Peyer's patch (tissue), 4 donors: Measurements from ENCODE around the gene APOA4.

ENCODE experiments used
- POLR2A ChIP-seq, 2 donors: fragments of 450-650 bp; IDR thresholded peaks; one replicate each; pipeline ENCODE4 v1.5.1; 2017; ENCODE audit warnings: antibody characterized with exemption in 2 of 2, mild to moderate bottlenecking in 2 of 2, moderate library complexity in 2 of 2
- TF ChIP-seq, protein P1 (sequence below), 6 experiments: fragments of 450-650 bp in 4 of 6; fragments of 200-600 bp in 2 of 6; sonication (generic) in 1 of 6; IDR thresholded peaks; one replicate each; pipeline ENCODE4 v1.5.1; 2017 to 2019; ENCODE audit warnings: antibody characterized with exemption in 6 of 6, mild to moderate bottlenecking in 3 of 6, moderate library complexity in 1 of 6

DNA sequence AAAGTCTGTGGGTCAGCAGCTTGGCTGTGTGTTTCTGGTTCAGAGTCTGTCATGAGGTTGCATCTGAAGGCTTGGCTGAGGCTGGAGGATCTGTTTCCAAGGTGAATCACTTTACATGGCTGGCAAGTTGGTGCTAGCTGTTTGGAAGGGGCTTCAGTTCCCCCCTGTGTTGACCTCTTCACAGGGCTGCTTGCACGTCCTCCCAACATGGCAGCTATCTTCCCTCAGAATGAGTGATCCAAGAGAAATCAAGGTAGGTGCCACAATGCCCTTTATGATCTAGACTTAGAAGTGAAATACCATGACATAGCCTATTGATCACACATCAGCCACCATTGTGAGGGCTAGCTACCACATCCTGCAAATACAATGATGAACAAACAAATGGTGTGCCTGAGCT is 9.9 kb downstream of the APOA4 start:
- TF ChIP-seq, protein P1, sequence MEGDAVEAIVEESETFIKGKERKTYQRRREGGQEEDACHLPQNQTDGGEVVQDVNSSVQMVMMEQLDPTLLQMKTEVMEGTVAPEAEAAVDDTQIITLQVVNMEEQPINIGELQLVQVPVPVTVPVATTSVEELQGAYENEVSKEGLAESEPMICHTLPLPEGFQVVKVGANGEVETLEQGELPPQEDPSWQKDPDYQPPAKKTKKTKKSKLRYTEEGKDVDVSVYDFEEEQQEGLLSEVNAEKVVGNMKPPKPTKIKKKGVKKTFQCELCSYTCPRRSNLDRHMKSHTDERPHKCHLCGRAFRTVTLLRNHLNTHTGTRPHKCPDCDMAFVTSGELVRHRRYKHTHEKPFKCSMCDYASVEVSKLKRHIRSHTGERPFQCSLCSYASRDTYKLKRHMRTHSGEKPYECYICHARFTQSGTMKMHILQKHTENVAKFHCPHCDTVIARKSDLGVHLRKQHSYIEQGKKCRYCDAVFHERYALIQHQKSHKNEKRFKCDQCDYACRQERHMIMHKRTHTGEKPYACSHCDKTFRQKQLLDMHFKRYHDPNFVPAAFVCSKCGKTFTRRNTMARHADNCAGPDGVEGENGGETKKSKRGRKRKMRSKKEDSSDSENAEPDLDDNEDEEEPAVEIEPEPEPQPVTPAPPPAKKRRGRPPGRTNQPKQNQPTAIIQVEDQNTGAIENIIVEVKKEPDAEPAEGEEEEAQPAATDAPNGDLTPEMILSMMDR (IDR thresholded peaks at IDR 0.05), result no peak
- TF ChIP-seq POLR2A (IDR thresholded peaks at IDR 0.05), result no peak
